Trophoblast cell (in vitro differentiated cells and primary cell): ENCODE data around the gene PLA1A.
A peak's percentile ranks its signal among the peaks of the same experiment; 100 is the strongest.
"Not testable (repeated sequence)": the region's sequence is repeated elsewhere in the genome, so short reads cannot be mapped to it uniquely, and the experiment has no call there.

Source experiments
- DNase-seq, 2 donors: peaks; one replicate each; pipeline ENCODE4 v3.0.0-alpha.2; 2016
- H2AFZ ChIP-seq: 2 replicates; pipeline ENCODE4 v1.6.1; 2013; ENCODE audit warnings: low read length, moderate library complexity, mild to moderate bottlenecking; ENCODE audit not compliant: insufficient read depth, poor library complexity
- H2AK5ac ChIP-seq: 2 replicates; pipeline ENCODE4 v1.6.1; 2013; ENCODE audit warnings: mild to moderate bottlenecking, low read length
- H2BK120ac ChIP-seq: 2 replicates; pipeline ENCODE4 v1.6.1; 2013; ENCODE audit warnings: low read length, mild to moderate bottlenecking, moderate library complexity; ENCODE audit not compliant: insufficient read depth, poor library complexity
- H2BK12ac ChIP-seq: 2 replicates; pipeline ENCODE4 v1.6.1; 2013; ENCODE audit warnings: mild to moderate bottlenecking, low read length, moderate library complexity
- H2BK5ac ChIP-seq: 2 replicates; pipeline ENCODE4 v1.6.1; 2013; ENCODE audit warnings: low read length, low read depth, moderate library complexity, mild to moderate bottlenecking; ENCODE audit not compliant: poor library complexity
- H3K14ac ChIP-seq: 2 replicates; pipeline ENCODE4 v1.6.1; 2013; ENCODE audit warnings: mild to moderate bottlenecking, low read length
- H3K18ac ChIP-seq: 2 replicates; pipeline ENCODE4 v1.6.1; 2013; ENCODE audit warnings: mild to moderate bottlenecking, low read length
- H3K23ac ChIP-seq: 2 replicates; pipeline ENCODE4 v1.6.1; 2013; ENCODE audit warnings: low read length
- H3K27ac ChIP-seq: 2 replicates; pipeline ENCODE4 v1.5.1; 2013; ENCODE audit warnings: low read depth, mild to moderate bottlenecking, inconsistent platforms, low read length, moderate library complexity
- H3K27me3 ChIP-seq: 2 replicates; pipeline ENCODE4 v1.6.1; 2013; ENCODE audit warnings: inconsistent platforms, mild to moderate bottlenecking, low read length, moderate library complexity; ENCODE audit not compliant: insufficient read depth
- H3K36me3 ChIP-seq, 2 experiments: 1 replicate in 1 of 2; 2 replicates in 1 of 2; pipeline ENCODE4 v1.6.1; 2013; ENCODE audit warnings: low read length in 2 of 2, mild to moderate bottlenecking in 2 of 2, moderate library complexity in 1 of 2; ENCODE audit not compliant: insufficient read depth in 2 of 2, control insufficient read depth in 1 of 2
- H3K4ac ChIP-seq: 2 replicates; pipeline ENCODE4 v1.6.1; 2013; ENCODE audit warnings: low read depth, mild to moderate bottlenecking, low read length, moderate library complexity
- H3K4me1 ChIP-seq, 2 experiments: 1 replicate in 1 of 2; 2 replicates in 1 of 2; pipeline ENCODE4 v1.6.1; 2013; ENCODE audit warnings: low read length in 2 of 2, mild to moderate bottlenecking in 2 of 2, moderate library complexity in 1 of 2; ENCODE audit not compliant: insufficient read depth in 2 of 2, control insufficient read depth in 1 of 2
- H3K4me2 ChIP-seq: 2 replicates; pipeline ENCODE4 v1.6.1; 2013; ENCODE audit warnings: inconsistent platforms, mild to moderate bottlenecking, low read length, moderate library complexity
- H3K4me3 ChIP-seq: 2 replicates; pipeline ENCODE4 v1.5.1; 2013; ENCODE audit warnings: mild to moderate bottlenecking, low read depth, low read length, inconsistent platforms
- H3K79me1 ChIP-seq: one replicate; pipeline ENCODE4 v1.6.1; 2013; ENCODE audit warnings: low read length
- H3K79me2 ChIP-seq: 2 replicates; pipeline ENCODE4 v1.6.1; 2013; ENCODE audit warnings: low read length, mild to moderate bottlenecking; ENCODE audit not compliant: control insufficient read depth, insufficient read depth, poor library complexity
- H3K9ac ChIP-seq: 2 replicates; pipeline ENCODE4 v1.6.1; 2013; ENCODE audit warnings: mild to moderate bottlenecking, low read length
- H3K9me3 ChIP-seq: 2 replicates; pipeline ENCODE4 v1.6.1; 2013; ENCODE audit warnings: low read depth, mild to moderate bottlenecking, control low read depth, inconsistent platforms, low read length; ENCODE audit not compliant: insufficient read depth
- H4K12ac ChIP-seq: 2 replicates; pipeline ENCODE4 v1.6.1; 2013; ENCODE audit warnings: low read depth, mild to moderate bottlenecking, low read length, moderate library complexity
- H4K8ac ChIP-seq: 2 replicates; pipeline ENCODE4 v1.6.1; 2013; ENCODE audit warnings: low read depth, mild to moderate bottlenecking, low read length, moderate library complexity
- H4K91ac ChIP-seq: one replicate; pipeline ENCODE4 v1.6.1; 2013; ENCODE audit warnings: low read depth, mild to moderate bottlenecking, low read length, moderate library complexity
- WGBS: extraction: QIAGEN DNeasy Blood & Tissue Kit; methylation state at CpG from one replicate; pipeline ENCODE4 v1.1.7; 2013; ENCODE audit warnings: missing lambda C conversion rate; ENCODE audit not compliant: insufficient read length, insufficient coverage; ENCODE audit errors: extremely low coverage; 5-methylcytosine and 5-hydroxymethylcytosine counted together

The PLA1A gene

GRCh38 chr3:119560160-119560559, 37.5 kb upstream of the PLA1A start:
- no peak overlapping the region for H3K4me2 ChIP-seq
- H4K8ac ChIP-seq = no peak overlapping the region
- H4K12ac ChIP-seq = no peak overlapping the region
- no peaks in the 10 kb centered on the region for H3K79me1 ChIP-seq
- H3K4ac ChIP-seq = no peak overlapping the region
- WGBS = no CpG with 5 or more reads among the region's 5 CpGs
- H3K9ac ChIP-seq = no peak overlapping the region
- no peak overlapping the region for H2AFZ ChIP-seq
- H3K36me3 ChIP-seq = no peaks in the 10 kb centered on the region
- no peak overlapping the region for H3K4me3 ChIP-seq
- H2AK5ac ChIP-seq = no peak overlapping the region
- no peak overlapping the region for H2BK12ac ChIP-seq
- no peak overlapping the region for H3K23ac ChIP-seq
- no peaks in the 10 kb centered on the region for H3K79me2 ChIP-seq
- H3K4me1 ChIP-seq = no peaks in the 10 kb centered on the region
- no peak overlapping the region for H3K14ac ChIP-seq
- H3K18ac ChIP-seq = no peak overlapping the region
- H2BK5ac ChIP-seq = no peak overlapping the region
- no peaks in the 10 kb centered on the region for H3K27me3 ChIP-seq
- H3K27ac ChIP-seq = no peak overlapping the region
- no peak for DNase-seq
- no peaks in the 10 kb centered on the region for H3K9me3 ChIP-seq
- no peak overlapping the region for H2BK120ac ChIP-seq
- no peak overlapping the region for H4K91ac ChIP-seq

- Histone ChIP-seq H3K4me3 (no peak overlapping the region), H2BK12ac (no peak overlapping the region), H4K8ac (no peak overlapping the region), H3K14ac (no peak overlapping the region), H3K79me2 (no peaks in the 10 kb centered on the region), H4K91ac (no peak overlapping the region), H2BK5ac (no peak overlapping the region), H2BK120ac (no peak overlapping the region), H2AFZ (no peak overlapping the region), H3K4me2 (no peak overlapping the region), H3K27me3 (no peaks in the 10 kb centered on the region), H4K12ac (no peak overlapping the region), H3K27ac (no peak overlapping the region), H3K4me1 (no peaks in the 10 kb centered on the region), H3K23ac (no peak overlapping the region), H3K36me3 (no peaks in the 10 kb centered on the region), H3K4ac (no peak overlapping the region), H3K9ac (no peak overlapping the region), H2AK5ac (no peak overlapping the region), H3K79me1 (no peaks in the 10 kb centered on the region), H3K9me3 (no peaks in the 10 kb centered on the region), H3K18ac (no peak overlapping the region)
- DNase-seq = peak in 1 of 2 donors; percentile 35
- no CpG with 5 or more reads among the region's 6 CpGs for WGBS
Observed at GRCh38 chr3:119562307-119562961, 35.3 kb upstream of the PLA1A start.

- not testable (repeated sequence) for H3K4me1 ChIP-seq, H3K18ac ChIP-seq, H3K79me1 ChIP-seq
Observed at GRCh38 chr3:119563334-119563733, 34.4 kb upstream of the PLA1A start.

GRCh38 chr3:119569156-119569555, 28.5 kb upstream of the PLA1A start:
- Histone ChIP-seq H3K36me3 (no peaks in the 10 kb centered on the region), H3K4me2 (no peak overlapping the region), H3K79me2 (no peaks in the 10 kb centered on the region), H2BK120ac (no peak overlapping the region), H3K23ac (no peak overlapping the region), H4K8ac (no peak overlapping the region), H2BK12ac (no peak overlapping the region), H2AK5ac (no peak overlapping the region), H3K18ac (no peak overlapping the region), H3K27ac (no peak overlapping the region), H3K4me1 (peaks cover 0 to 3% of the 10 kb centered on the region in 2 experiments), H3K14ac (no peak overlapping the region), H3K4me3 (no peak overlapping the region), H4K12ac (no peak overlapping the region), H4K91ac (no peak overlapping the region), H2AFZ (no peak overlapping the region), H3K9ac (no peak overlapping the region), H3K79me1 (no peaks in the 10 kb centered on the region), H2BK5ac (no peak overlapping the region), H3K4ac (no peak overlapping the region), H3K9me3 (no peaks in the 10 kb centered on the region), H3K27me3 (no peaks in the 10 kb centered on the region)
- DNase-seq = no peak
- no CpG with 5 or more reads among the region's 4 CpGs for WGBS

More at GRCh38 chr3:119563334-119563733, 34.4 kb upstream of the PLA1A start:
- H4K12ac ChIP-seq, H4K91ac ChIP-seq, H3K4me3 ChIP-seq, H3K36me3 ChIP-seq, H3K4me2 ChIP-seq, DNase-seq, H3K14ac ChIP-seq, H2BK120ac ChIP-seq, H2BK12ac ChIP-seq, H4K8ac ChIP-seq, H3K27me3 ChIP-seq, H3K9ac ChIP-seq, H3K23ac ChIP-seq, H2AK5ac ChIP-seq, H2AFZ ChIP-seq, H2BK5ac ChIP-seq, H3K9me3 ChIP-seq, H3K4ac ChIP-seq, H3K27ac ChIP-seq, H3K79me2 ChIP-seq: not testable (repeated sequence)
- no CpG with 5 or more reads among the region's 2 CpGs for WGBS
